Prostate gland (tissue), 2 donors: ENCODE results near the gene CYYR1.

ENCODE experiments used
- CTCF ChIP-seq, 4 experiments: fragments of 200-600 bp in 2 of 4; fragments of 450-650 bp in 2 of 4; sonication (generic) in 2 of 4; IDR thresholded peaks; 1 replicate in 3 of 4; 2 replicates in 1 of 4; pipeline ENCODE4 v1.5.1; 2016 to 2019; ENCODE audit warnings: antibody characterized with exemption in 4 of 4, mild to moderate bottlenecking in 2 of 4, moderate library complexity in 2 of 4
- POLR2AphosphoS5 ChIP-seq: sonication (generic); formaldehyde crosslinking; IDR thresholded peaks from one replicate; pipeline ENCODE4 v1.6.1; 2017; ENCODE audit warnings: antibody characterized with exemption

DNA sequence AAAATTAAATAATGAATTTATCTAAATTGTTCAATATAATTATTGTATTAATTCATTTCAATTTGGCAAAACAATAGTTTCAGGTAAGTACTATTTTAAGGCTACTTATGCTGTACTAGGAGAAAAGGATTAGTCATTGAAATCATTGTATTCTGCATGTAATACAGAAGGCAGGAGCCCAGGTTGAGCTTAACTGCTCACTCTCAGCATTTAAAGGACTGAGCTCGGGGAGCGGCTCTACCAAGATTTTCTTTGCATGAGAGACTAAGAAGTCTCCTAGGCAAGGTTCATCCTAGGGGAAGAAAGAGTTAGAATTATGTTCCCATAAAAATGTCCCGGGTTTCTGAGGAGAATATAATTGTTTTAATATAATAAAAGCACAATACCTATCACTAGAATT is 112.5 kb downstream of the CYYR1 start:
- TF ChIP-seq CTCF (IDR thresholded peaks at IDR 0.05) (no peak), POLR2AphosphoS5 (no peak)
